22Rv1 (cell line): ENCODE data around the gene ADCY10.

ENCODE experiments used
- ZFX ChIP-seq: fragments of 450-650 bp; IDR thresholded peaks from 2 replicates; pipeline ENCODE4 v1.6.1; 2017; ENCODE audit warnings: antibody characterized with exemption, borderline replicate concordance
- TF ChIP-seq, protein P1 (sequence below): fragments of 450-650 bp; IDR thresholded peaks from 2 replicates; pipeline ENCODE4 v1.5.1; 2017; ENCODE audit warnings: mild to moderate bottlenecking

DNA sequence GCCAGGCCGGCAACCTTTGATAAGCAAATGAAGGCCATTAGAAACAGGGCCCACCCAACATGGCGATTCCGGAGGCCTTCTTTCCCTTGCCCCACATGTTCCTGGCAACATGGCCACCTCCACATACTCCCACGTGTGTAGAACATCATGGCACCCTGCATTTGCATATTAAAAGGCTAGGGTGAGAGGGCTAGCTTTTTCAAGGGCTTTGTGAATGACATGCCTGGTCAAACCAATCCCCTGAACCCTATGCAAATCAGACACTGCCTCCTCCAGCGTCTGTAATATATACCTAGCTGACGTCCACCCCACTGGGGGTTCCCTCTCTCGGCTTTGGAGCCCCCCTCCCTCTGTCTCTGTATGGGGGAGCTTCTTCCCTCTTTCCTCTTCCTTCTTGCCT is 1.6 kb downstream of the ADCY10 start:
- TF ChIP-seq, protein P1, sequence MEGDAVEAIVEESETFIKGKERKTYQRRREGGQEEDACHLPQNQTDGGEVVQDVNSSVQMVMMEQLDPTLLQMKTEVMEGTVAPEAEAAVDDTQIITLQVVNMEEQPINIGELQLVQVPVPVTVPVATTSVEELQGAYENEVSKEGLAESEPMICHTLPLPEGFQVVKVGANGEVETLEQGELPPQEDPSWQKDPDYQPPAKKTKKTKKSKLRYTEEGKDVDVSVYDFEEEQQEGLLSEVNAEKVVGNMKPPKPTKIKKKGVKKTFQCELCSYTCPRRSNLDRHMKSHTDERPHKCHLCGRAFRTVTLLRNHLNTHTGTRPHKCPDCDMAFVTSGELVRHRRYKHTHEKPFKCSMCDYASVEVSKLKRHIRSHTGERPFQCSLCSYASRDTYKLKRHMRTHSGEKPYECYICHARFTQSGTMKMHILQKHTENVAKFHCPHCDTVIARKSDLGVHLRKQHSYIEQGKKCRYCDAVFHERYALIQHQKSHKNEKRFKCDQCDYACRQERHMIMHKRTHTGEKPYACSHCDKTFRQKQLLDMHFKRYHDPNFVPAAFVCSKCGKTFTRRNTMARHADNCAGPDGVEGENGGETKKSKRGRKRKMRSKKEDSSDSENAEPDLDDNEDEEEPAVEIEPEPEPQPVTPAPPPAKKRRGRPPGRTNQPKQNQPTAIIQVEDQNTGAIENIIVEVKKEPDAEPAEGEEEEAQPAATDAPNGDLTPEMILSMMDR: no peak
- TF ChIP-seq ZFX: no peak
